Measurements from ENCODE around the gene PPP1R14C.

The PPP1R14C gene

GRCh38 chr6:150279533-150279932, 136.7 kb downstream of the PPP1R14C start:
- DNase-seq (ENCODE audit: low read depth), result no peak
- no peak for TF ChIP-seq CTCF (IDR thresholded peaks at IDR 0.05; ENCODE audit: low read length, missing control alignments)
- H3K4me3 ChIP-seq (replicated peaks; ENCODE audit: low read depth, low read length), result no peak overlapping the region

GRCh38 chr6:150280703-150281102, 137.9 kb downstream of the PPP1R14C start:
- no peak for TF ChIP-seq CTCF (IDR thresholded peaks at IDR 0.05; ENCODE audit: low read length, missing control alignments)
- no peak overlapping the region for H3K4me3 ChIP-seq (replicated peaks; ENCODE audit: low read depth, low read length)
- DNase-seq (ENCODE audit: low read depth), result no peak

GRCh38 chr6:150281767-150282166, 138.9 kb downstream of the PPP1R14C start:
- DNase-seq (ENCODE audit: low read depth), result no peak
- no peak overlapping the region for H3K4me3 ChIP-seq (replicated peaks; ENCODE audit: low read depth, low read length)
- no peak for TF ChIP-seq CTCF (IDR thresholded peaks at IDR 0.05; ENCODE audit: low read length, missing control alignments)

- TF ChIP-seq CTCF (IDR thresholded peaks at IDR 0.05; ENCODE audit: low read length, missing control alignments), result no peak
- DNase-seq (ENCODE audit: low read depth), result no peak
- no peak overlapping the region for H3K4me3 ChIP-seq (replicated peaks; ENCODE audit: low read depth, low read length)
These were observed 140.0 kb downstream of the PPP1R14C start for GRCh38 chr6:150282806-150283205.

- no peak for DNase-seq (ENCODE audit: low read depth)
- TF ChIP-seq CTCF (IDR thresholded peaks at IDR 0.05; ENCODE audit: low read length, missing control alignments), result no peak
These were observed 143.6 kb downstream of the PPP1R14C start for GRCh38 chr6:150286460-150286859.

GRCh38 chr6:150286912-150287311, 144.1 kb downstream of the PPP1R14C start:
- DNase-seq (ENCODE audit: low read depth), result no peak
- no peak for TF ChIP-seq CTCF (IDR thresholded peaks at IDR 0.05; ENCODE audit: low read length, missing control alignments)

More at GRCh38 chr6:150286460-150286859, 143.6 kb downstream of the PPP1R14C start:
- H3K4me3 ChIP-seq (replicated peaks; ENCODE audit: low read depth, low read length), result no peak overlapping the region

GRCh38 chr6:150288456-150288855, 145.6 kb downstream of the PPP1R14C start:
- no peak overlapping the region for H3K4me3 ChIP-seq (replicated peaks; ENCODE audit: low read depth, low read length)
- DNase-seq (ENCODE audit: low read depth), result no peak

More at GRCh38 chr6:150286912-150287311, 144.1 kb downstream of the PPP1R14C start:
- no peak overlapping the region for H3K4me3 ChIP-seq (replicated peaks; ENCODE audit: low read depth, low read length)

More at GRCh38 chr6:150288456-150288855, 145.6 kb downstream of the PPP1R14C start:
- TF ChIP-seq CTCF (IDR thresholded peaks at IDR 0.05; ENCODE audit: low read length, missing control alignments), result no peak

Measured in fibroblast of pulmonary artery (primary cell).